Measurements from ENCODE around the gene TANGO2. TPM values are rescaled to one million over a fixed set of nuclear protein-coding genes. Genes with fewer than 3 reads are reported as not detected.

The TANGO2 gene
- total and polyA plus RNA-seq, 2 donors (not counting 1 experiment from before 2014, with no cell fraction given): 75.5 to 75.6 TPM

GRCh38 chr22:20109411-20110358 is 88.8 kb downstream of the TANGO2 start:
- no peak for ATAC-seq (ENCODE audit: low read depth)
- Mint-ChIP-seq H3K9me3 (ENCODE audit: insufficient read depth) (no peaks in the 10 kb centered on the region), H3K4me3 (no peak overlapping the region), H3K4me1 (peaks cover 9% of the 10 kb centered on the region), H3K27me3 (no peaks in the 10 kb centered on the region), H3K27ac (peak overlapping the region; percentile 65)
- WGBS (ENCODE audit: insufficient coverage): 94% methylated on average over 22 of the region's 23 CpGs
- Histone ChIP-seq H2AFZ (ENCODE audit: insufficient read depth, low read depth, low read length, poor library complexity, severe bottlenecking) (no peak overlapping the region), H3K27me3 (replicated peaks in 1 of 4; ENCODE audit: control extremely low read depth in 1 of 4, control insufficient read depth in 3 of 4, insufficient read depth in 4 of 4, low read length in 3 of 4) (no peaks in the 10 kb centered on the region), H3K4me2 (replicated peaks; ENCODE audit: low read depth, low read length, poor library complexity, severe bottlenecking) (no peak overlapping the region), H3K27ac (ENCODE audit: low read length in 2 of 2) (no peak overlapping the region), H3K79me2 (ENCODE audit: control insufficient read depth, insufficient read depth, low read length) (no peaks in the 10 kb centered on the region), H3K4me1 (ENCODE audit: control insufficient read depth in 2 of 2, insufficient read depth in 2 of 2, low read length in 2 of 2) (peaks cover 0 to 12% of the 10 kb centered on the region in 2 donors), H3K9me3 (ENCODE audit: control extremely low read depth in 1 of 3, control insufficient read depth in 2 of 3, insufficient read depth in 1 of 3, low read length in 2 of 3) (no peaks in the 10 kb centered on the region), H4K20me1 (ENCODE audit: control insufficient read depth, insufficient read depth, low read length, poor library complexity, severe bottlenecking) (no peaks in the 10 kb centered on the region), H3K4me3 (ENCODE audit: control extremely low read depth in 1 of 5, extremely low read depth in 1 of 5, insufficient read depth in 1 of 5, low read depth in 2 of 5, low read length in 4 of 5) (no peak overlapping the region), H3K36me3 (replicated peaks in 1 of 2; ENCODE audit: control extremely low read depth in 1 of 2, control insufficient read depth in 1 of 2, extremely low read depth in 1 of 2, insufficient read depth in 2 of 2, low read length in 1 of 2) (peaks cover 0 to 61% of the 10 kb centered on the region in 2 experiments), H3K9ac (ENCODE audit: low read length) (no peak overlapping the region)
- CTCF ChIA-PET: no interaction called here
- TF ChIP-seq EZH2 (IDR thresholded peaks at IDR 0.05; ENCODE audit: borderline replicate concordance, insufficient read depth, low read depth, low read length, poor library complexity, severe bottlenecking) (no peak), CTCF (IDR thresholded peaks at IDR 0.05) (no peak)
- POLR2A ChIA-PET: no interaction called here
- intact Hi-C loops (cut with micrococcal nuclease): loop anchor here (10.0 kb wide), 1 partner anchor 745 kb away; the partner anchor contains the start of genes PI4KA and SNAP29
- no peak for DNase-seq

Data from B cell (primary cell).